ENCODE measurements around the gene ARVCF.

The ARVCF gene

GRCh38 chr22:20060700-20061480 lies 44.3 kb upstream of the ARVCF start:
- Histone ChIP-seq H3K27ac (ENCODE audit: low read depth, low read length) (no peak overlapping the region), H3K27me3 (ENCODE audit: control insufficient read depth in 1 of 2, insufficient read depth in 2 of 2, low read length in 2 of 2) (no peaks in the 10 kb centered on the region), H3K36me3 (ENCODE audit: control insufficient read depth in 1 of 2, insufficient read depth in 2 of 2, low read length in 2 of 2) (peaks cover 12 to 64% of the 10 kb centered on the region in 2 donors), H3K4me1 (ENCODE audit: control insufficient read depth in 1 of 2, insufficient read depth in 2 of 2, low read length in 2 of 2) (peaks cover 0 to 2% of the 10 kb centered on the region in 2 donors), H3K9ac (ENCODE audit: low read depth in 1 of 2, low read length in 2 of 2) (no peak overlapping the region), H3K9me3 (ENCODE audit: control insufficient read depth in 1 of 2, low read length in 2 of 2) (no peaks in the 10 kb centered on the region), H3K4me3 (ENCODE audit: low read depth in 1 of 2, low read length in 2 of 2) (no peak overlapping the region)

DNA sequence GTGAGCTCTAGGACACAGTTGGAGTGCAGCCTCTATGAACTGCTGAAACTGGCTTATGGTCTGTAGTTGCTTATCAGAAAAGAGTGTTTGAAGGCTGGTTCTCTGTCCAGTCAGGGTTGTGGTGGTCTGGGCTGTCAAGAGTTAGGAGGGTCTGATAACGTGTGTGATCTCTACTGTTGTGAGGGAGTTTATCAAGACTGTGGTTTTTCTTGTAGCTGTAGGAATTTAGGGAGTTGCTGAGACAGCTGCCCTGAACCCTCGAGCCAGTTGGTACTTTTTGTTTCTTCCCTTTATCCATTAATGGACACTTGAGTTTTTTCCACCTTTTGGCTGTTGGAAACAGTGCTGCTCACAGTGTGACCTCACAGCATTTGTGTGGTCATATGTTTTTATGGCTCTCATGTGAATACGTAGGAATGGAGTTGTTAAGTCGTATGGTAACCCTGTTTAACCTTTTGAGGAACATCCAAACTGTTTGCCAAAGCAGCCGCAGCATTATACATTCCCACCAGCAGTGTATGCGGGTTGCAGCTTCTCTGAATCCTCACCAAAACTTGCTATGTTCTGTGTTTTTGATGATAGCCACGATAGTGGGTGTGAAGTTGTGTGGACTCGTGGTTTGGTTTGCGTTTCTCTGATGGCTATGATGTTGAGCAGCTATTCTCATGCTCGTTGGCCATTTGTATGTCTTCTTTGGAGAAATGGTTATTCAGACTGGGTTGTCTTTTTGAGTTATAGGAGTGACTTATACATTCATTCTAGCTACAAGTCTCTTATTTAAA lies 42.6 kb upstream of the ARVCF start:
- Histone ChIP-seq H3K9me3 (ENCODE audit: control insufficient read depth in 1 of 2, low read length in 2 of 2) (no peaks in the 10 kb centered on the region), H3K4me3 (ENCODE audit: low read depth in 1 of 2, low read length in 2 of 2) (no peak overlapping the region), H3K27me3 (ENCODE audit: control insufficient read depth in 1 of 2, insufficient read depth in 2 of 2, low read length in 2 of 2) (no peaks in the 10 kb centered on the region), H3K36me3 (ENCODE audit: control insufficient read depth in 1 of 2, insufficient read depth in 2 of 2, low read length in 2 of 2) (peaks cover 15 to 67% of the 10 kb centered on the region in 2 donors), H3K27ac (ENCODE audit: low read depth, low read length) (no peak overlapping the region), H3K4me1 (ENCODE audit: control insufficient read depth in 1 of 2, insufficient read depth in 2 of 2, low read length in 2 of 2) (peaks cover 0 to 2% of the 10 kb centered on the region in 2 donors), H3K9ac (ENCODE audit: low read depth in 1 of 2, low read length in 2 of 2) (no peak overlapping the region)

DNA sequence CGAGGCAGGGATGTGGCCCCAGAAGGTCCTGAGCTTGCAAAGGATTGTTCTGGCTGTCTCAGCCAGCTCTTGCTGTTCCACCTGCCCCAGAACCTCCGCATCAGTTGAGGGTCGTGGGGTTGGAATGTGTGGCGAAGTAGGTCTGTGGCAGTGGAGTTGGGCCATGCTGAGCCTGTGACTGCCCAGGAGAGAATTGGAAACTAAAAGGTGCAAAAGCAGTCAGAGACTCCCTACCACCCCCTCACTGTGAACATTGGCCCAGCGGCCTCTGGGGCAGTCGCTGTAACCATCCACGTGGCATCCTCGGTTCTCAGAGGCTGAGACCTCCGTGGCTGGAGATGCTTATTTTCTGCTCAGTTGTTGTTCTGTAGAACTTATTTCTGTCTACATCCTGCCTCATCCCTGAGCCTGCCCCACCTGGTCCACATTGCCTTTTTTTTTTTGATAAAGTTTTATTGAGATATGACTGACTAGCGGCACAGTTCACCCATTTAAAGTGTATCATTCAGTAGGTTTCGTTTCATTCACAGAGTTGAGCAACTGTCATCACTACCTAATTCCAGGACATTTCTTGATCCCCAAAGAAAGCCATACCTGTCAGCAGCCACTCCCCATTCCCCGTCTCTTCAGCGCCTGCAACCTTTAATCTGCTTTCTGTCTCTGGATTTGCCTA lies 41.1 kb upstream of the ARVCF start:
- Histone ChIP-seq H3K27ac (ENCODE audit: low read depth, low read length) (no peak overlapping the region), H3K4me3 (ENCODE audit: low read depth in 1 of 2, low read length in 2 of 2) (no peak overlapping the region), H3K4me1 (ENCODE audit: control insufficient read depth in 1 of 2, insufficient read depth in 2 of 2, low read length in 2 of 2) (peaks cover 0 to 2% of the 10 kb centered on the region in 2 donors), H3K9ac (ENCODE audit: low read depth in 1 of 2, low read length in 2 of 2) (no peak overlapping the region), H3K9me3 (ENCODE audit: control insufficient read depth in 1 of 2, low read length in 2 of 2) (no peaks in the 10 kb centered on the region), H3K36me3 (ENCODE audit: control insufficient read depth in 1 of 2, insufficient read depth in 2 of 2, low read length in 2 of 2) (peaks cover 15 to 69% of the 10 kb centered on the region in 2 donors), H3K27me3 (ENCODE audit: control insufficient read depth in 1 of 2, insufficient read depth in 2 of 2, low read length in 2 of 2) (no peaks in the 10 kb centered on the region)

DNA sequence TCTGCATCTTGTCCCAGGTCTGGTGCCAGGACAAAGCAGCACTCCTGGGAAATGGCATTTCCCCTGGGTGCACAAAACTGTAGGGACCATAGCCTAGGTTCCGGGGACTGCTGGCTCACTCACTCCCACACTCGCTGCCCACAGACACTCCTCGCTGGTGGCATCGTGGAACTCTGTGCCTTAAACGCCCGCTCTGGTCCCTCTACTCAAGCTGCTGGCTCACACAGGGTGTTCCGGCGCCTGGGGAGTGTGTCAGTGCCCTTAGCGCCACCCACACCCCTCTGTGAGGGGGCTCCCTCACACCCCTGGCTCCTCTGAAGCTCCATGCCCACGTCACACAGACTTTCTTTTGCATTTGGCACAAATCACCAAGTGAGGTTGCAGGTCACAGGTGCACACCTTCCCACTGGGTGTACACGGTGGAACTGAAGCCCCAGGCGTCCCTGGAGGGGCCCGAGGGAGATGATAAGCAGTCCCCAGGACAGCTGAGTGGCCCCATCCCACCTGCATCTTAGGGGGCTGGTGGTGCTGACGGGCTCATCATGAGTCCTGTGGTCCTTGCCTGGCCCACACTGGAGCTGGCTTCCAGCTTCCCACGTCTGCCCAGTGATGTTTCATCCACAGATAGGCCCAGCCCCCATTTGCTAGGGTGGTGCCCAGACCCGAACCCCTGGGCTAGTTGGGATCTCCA lies 40.2 kb upstream of the ARVCF start:
- Histone ChIP-seq H3K9me3 (ENCODE audit: control insufficient read depth in 1 of 2, low read length in 2 of 2) (no peaks in the 10 kb centered on the region), H3K36me3 (ENCODE audit: control insufficient read depth in 1 of 2, insufficient read depth in 2 of 2, low read length in 2 of 2) (peaks cover 12 to 67% of the 10 kb centered on the region in 2 donors), H3K9ac (ENCODE audit: low read depth in 1 of 2, low read length in 2 of 2) (no peak overlapping the region), H3K27ac (ENCODE audit: low read depth, low read length) (no peak overlapping the region), H3K4me1 (ENCODE audit: control insufficient read depth in 1 of 2, insufficient read depth in 2 of 2, low read length in 2 of 2) (peaks cover 0 to 7% of the 10 kb centered on the region in 2 donors), H3K4me3 (ENCODE audit: low read depth in 1 of 2, low read length in 2 of 2) (no peak overlapping the region), H3K27me3 (ENCODE audit: control insufficient read depth in 1 of 2, insufficient read depth in 2 of 2, low read length in 2 of 2) (no peaks in the 10 kb centered on the region)

DNA sequence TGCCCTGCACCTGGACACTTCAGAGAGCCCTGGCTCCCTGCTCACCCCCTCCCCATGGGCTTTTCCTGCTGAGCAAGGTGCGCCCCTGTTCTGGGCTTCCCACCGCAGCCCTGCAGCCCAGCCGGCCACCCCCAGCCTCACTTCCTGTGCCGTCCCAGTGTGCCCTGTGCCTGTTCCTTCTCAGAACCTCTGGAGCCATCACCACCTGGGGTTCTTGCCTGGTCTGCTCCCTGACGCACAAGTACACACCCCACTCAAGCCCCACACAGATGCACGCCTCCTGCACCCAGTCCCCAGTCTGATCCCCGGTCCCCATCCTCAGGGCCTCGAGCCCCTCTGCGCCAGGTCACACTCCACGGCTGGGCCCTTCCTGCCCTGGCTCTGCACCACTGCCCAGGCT lies 39.5 kb upstream of the ARVCF start:
- peaks cover 0 to 7% of the 10 kb centered on the region in 2 donors for H3K4me1 ChIP-seq (ENCODE audit: control insufficient read depth in 1 of 2, insufficient read depth in 2 of 2, low read length in 2 of 2)
- peaks cover 10 to 62% of the 10 kb centered on the region in 2 donors for H3K36me3 ChIP-seq (ENCODE audit: control insufficient read depth in 1 of 2, insufficient read depth in 2 of 2, low read length in 2 of 2)
- H3K27ac ChIP-seq (ENCODE audit: low read depth, low read length): no peak overlapping the region
- H3K9ac ChIP-seq (ENCODE audit: low read depth in 1 of 2, low read length in 2 of 2): no peak overlapping the region
- H3K4me3 ChIP-seq (ENCODE audit: low read depth in 1 of 2, low read length in 2 of 2): no peak overlapping the region
- H3K27me3 ChIP-seq (ENCODE audit: control insufficient read depth in 1 of 2, insufficient read depth in 2 of 2, low read length in 2 of 2): no peaks in the 10 kb centered on the region
- H3K9me3 ChIP-seq (ENCODE audit: control insufficient read depth in 1 of 2, low read length in 2 of 2): no peaks in the 10 kb centered on the region

- no peaks in the 10 kb centered on the region for H3K27me3 ChIP-seq (ENCODE audit: control insufficient read depth in 1 of 2, insufficient read depth in 2 of 2, low read length in 2 of 2)
- H3K4me3 ChIP-seq (ENCODE audit: low read depth in 1 of 2, low read length in 2 of 2): no peak overlapping the region
- H3K27ac ChIP-seq (ENCODE audit: low read depth, low read length): no peak overlapping the region
- H3K9me3 ChIP-seq (ENCODE audit: control insufficient read depth in 1 of 2, low read length in 2 of 2): no peaks in the 10 kb centered on the region
- H3K4me1 ChIP-seq (ENCODE audit: control insufficient read depth in 1 of 2, insufficient read depth in 2 of 2, low read length in 2 of 2): peaks cover 0 to 7% of the 10 kb centered on the region in 2 donors
- no peak overlapping the region for H3K9ac ChIP-seq (ENCODE audit: low read depth in 1 of 2, low read length in 2 of 2)
- peaks cover 10 to 57% of the 10 kb centered on the region in 2 donors for H3K36me3 ChIP-seq (ENCODE audit: control insufficient read depth in 1 of 2, insufficient read depth in 2 of 2, low read length in 2 of 2)
These were observed 39.0 kb upstream of the ARVCF start for GRCh38 chr22:20055654-20056053.

DNA sequence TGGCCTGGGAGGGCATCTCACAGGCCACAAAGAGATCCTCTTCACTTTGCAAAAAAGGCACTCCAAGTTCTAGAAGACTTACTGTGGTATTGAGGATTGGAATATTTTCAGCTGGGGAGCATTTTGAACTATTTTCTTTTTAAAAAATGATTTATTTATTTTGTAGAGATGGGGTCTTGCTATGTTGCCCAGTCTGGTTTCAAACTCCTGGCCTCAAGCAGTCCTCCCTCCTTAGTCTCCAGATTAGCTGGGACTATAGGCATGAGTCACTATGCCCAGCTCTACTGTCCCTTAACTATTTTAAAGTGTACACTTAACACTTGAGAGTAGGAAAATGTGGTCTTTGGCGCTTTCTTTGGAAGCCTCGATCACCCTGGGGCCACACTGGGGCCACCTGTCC lies 38.5 kb upstream of the ARVCF start:
- Histone ChIP-seq H3K36me3 (ENCODE audit: control insufficient read depth in 1 of 2, insufficient read depth in 2 of 2, low read length in 2 of 2) (peaks cover 10 to 53% of the 10 kb centered on the region in 2 donors), H3K4me1 (ENCODE audit: control insufficient read depth in 1 of 2, insufficient read depth in 2 of 2, low read length in 2 of 2) (peaks cover 0 to 7% of the 10 kb centered on the region in 2 donors), H3K27ac (ENCODE audit: low read depth, low read length) (no peak overlapping the region), H3K9me3 (ENCODE audit: control insufficient read depth in 1 of 2, low read length in 2 of 2) (no peaks in the 10 kb centered on the region), H3K9ac (ENCODE audit: low read depth in 1 of 2, low read length in 2 of 2) (no peak overlapping the region), H3K4me3 (ENCODE audit: low read depth in 1 of 2, low read length in 2 of 2) (no peak overlapping the region), H3K27me3 (ENCODE audit: control insufficient read depth in 1 of 2, insufficient read depth in 2 of 2, low read length in 2 of 2) (no peaks in the 10 kb centered on the region)

GRCh38 chr22:20054485-20054884 lies 37.9 kb upstream of the ARVCF start:
- peaks cover 10 to 53% of the 10 kb centered on the region in 2 donors for H3K36me3 ChIP-seq (ENCODE audit: control insufficient read depth in 1 of 2, insufficient read depth in 2 of 2, low read length in 2 of 2)
- no peaks in the 10 kb centered on the region for H3K9me3 ChIP-seq (ENCODE audit: control insufficient read depth in 1 of 2, low read length in 2 of 2)
- H3K4me1 ChIP-seq (ENCODE audit: control insufficient read depth in 1 of 2, insufficient read depth in 2 of 2, low read length in 2 of 2): peaks cover 0 to 7% of the 10 kb centered on the region in 2 donors
- no peak overlapping the region for H3K4me3 ChIP-seq (ENCODE audit: low read depth in 1 of 2, low read length in 2 of 2)
- H3K27ac ChIP-seq (ENCODE audit: low read depth, low read length): no peak overlapping the region
- H3K27me3 ChIP-seq (ENCODE audit: control insufficient read depth in 1 of 2, insufficient read depth in 2 of 2, low read length in 2 of 2): no peaks in the 10 kb centered on the region
- H3K9ac ChIP-seq (ENCODE audit: low read depth in 1 of 2, low read length in 2 of 2): no peak overlapping the region

- H3K36me3 ChIP-seq (ENCODE audit: control insufficient read depth in 1 of 2, insufficient read depth in 2 of 2, low read length in 2 of 2): peaks cover 10 to 49% of the 10 kb centered on the region in 2 donors
- H3K27ac ChIP-seq (ENCODE audit: low read depth, low read length): no peak overlapping the region
- no peak overlapping the region for H3K9ac ChIP-seq (ENCODE audit: low read depth in 1 of 2, low read length in 2 of 2)
- no peaks in the 10 kb centered on the region for H3K9me3 ChIP-seq (ENCODE audit: control insufficient read depth in 1 of 2, low read length in 2 of 2)
- H3K27me3 ChIP-seq (ENCODE audit: control insufficient read depth in 1 of 2, insufficient read depth in 2 of 2, low read length in 2 of 2): no peaks in the 10 kb centered on the region
- peaks cover 0 to 7% of the 10 kb centered on the region in 2 donors for H3K4me1 ChIP-seq (ENCODE audit: control insufficient read depth in 1 of 2, insufficient read depth in 2 of 2, low read length in 2 of 2)
- no peak overlapping the region for H3K4me3 ChIP-seq (ENCODE audit: low read depth in 1 of 2, low read length in 2 of 2)
These were observed 37.4 kb upstream of the ARVCF start for GRCh38 chr22:20054034-20054427.

All from duodenal mucosa (tissue), 2 donors.